ENCODE measurements around the gene FGD4.

The FGD4 gene

GRCh38 chr12:32567296-32567674 lies 167.9 kb downstream of the FGD4 start:
- TF ChIP-seq TEAD4 (IDR thresholded peaks at IDR 0.05) (no peak), CREB1 (IDR thresholded peaks at IDR 0.05; ENCODE audit: low read depth) (no peak), REST (IDR thresholded peaks at IDR 0.05; ENCODE audit: low read depth) (no peak), FOXM1 (IDR thresholded peaks at IDR 0.05; ENCODE audit: borderline replicate concordance, low read depth) (no peak), MAX (IDR thresholded peaks at IDR 0.05) (no peak)

GRCh38 chr12:32568228-32568627 lies 168.9 kb downstream of the FGD4 start:
- peak; percentile 55; the same call in 1 of the 2 replicates for TF ChIP-seq EP300 (IDR thresholded peaks at IDR 0.05; ENCODE audit: borderline replicate concordance)
- TF ChIP-seq CEBPB (IDR thresholded peaks at IDR 0.05) = no peak
- TF ChIP-seq TEAD4 (IDR thresholded peaks at IDR 0.05) = peak; percentile 55; the same call in 1 of the 2 replicates

GRCh38 chr12:32569259-32569658 lies 169.9 kb downstream of the FGD4 start:
- TF ChIP-seq NFIC (IDR thresholded peaks at IDR 0.05) (no peak), FOXM1 (IDR thresholded peaks at IDR 0.05; ENCODE audit: borderline replicate concordance, low read depth) (no peak)

- no peak for TF ChIP-seq NFIC (IDR thresholded peaks at IDR 0.05)
- TF ChIP-seq CEBPB (IDR thresholded peaks at IDR 0.05) = no peak
Observed at GRCh38 chr12:32574585-32574984, 175.2 kb downstream of the FGD4 start.

- no peak for TF ChIP-seq MAX (IDR thresholded peaks at IDR 0.05)
- no peak for TF ChIP-seq RAD21 (IDR thresholded peaks at IDR 0.05; ENCODE audit: low read depth)
- no peak for TF ChIP-seq CEBPB (IDR thresholded peaks at IDR 0.05)
- TF ChIP-seq REST (IDR thresholded peaks at IDR 0.05; ENCODE audit: low read depth) = no peak
- no peak for TF ChIP-seq EP300 (IDR thresholded peaks at IDR 0.05; ENCODE audit: borderline replicate concordance)
- TF ChIP-seq NFIC (IDR thresholded peaks at IDR 0.05) = no peak
- no peak for TF ChIP-seq ZBTB7A (IDR thresholded peaks at IDR 0.05; ENCODE audit: low read depth)
- no peak for TF ChIP-seq TEAD4 (IDR thresholded peaks at IDR 0.05)
- TF ChIP-seq USF1 (IDR thresholded peaks at IDR 0.05) = no peak
- TF ChIP-seq CREB1 (IDR thresholded peaks at IDR 0.05; ENCODE audit: low read depth) = no peak
- no peak for TF ChIP-seq EGR1 (IDR thresholded peaks at IDR 0.05)
- no peak for TF ChIP-seq TCF12 (IDR thresholded peaks at IDR 0.05; ENCODE audit: low read depth)
- no peak for TF ChIP-seq YY1 (IDR thresholded peaks at IDR 0.05; ENCODE audit: low read depth)
Observed at GRCh38 chr12:32577328-32577727, 178.0 kb downstream of the FGD4 start.

GRCh38 chr12:32583534-32583933 lies 184.2 kb downstream of the FGD4 start:
- TF ChIP-seq EGR1 (IDR thresholded peaks at IDR 0.05) (no peak), FOXM1 (IDR thresholded peaks at IDR 0.05; ENCODE audit: borderline replicate concordance, low read depth) (no peak), TCF12 (IDR thresholded peaks at IDR 0.05; ENCODE audit: low read depth) (no peak), YY1 (IDR thresholded peaks at IDR 0.05; ENCODE audit: low read depth) (no peak), TAF1 (IDR thresholded peaks at IDR 0.05; ENCODE audit: low read depth) (no peak), EP300 (IDR thresholded peaks at IDR 0.05; ENCODE audit: borderline replicate concordance) (no peak), NFIC (IDR thresholded peaks at IDR 0.05) (no peak), REST (IDR thresholded peaks at IDR 0.05; ENCODE audit: low read depth) (no peak), ZBTB7A (IDR thresholded peaks at IDR 0.05; ENCODE audit: low read depth) (no peak), USF1 (IDR thresholded peaks at IDR 0.05) (no peak), MAX (IDR thresholded peaks at IDR 0.05) (no peak), TEAD4 (IDR thresholded peaks at IDR 0.05) (no peak), CEBPB (IDR thresholded peaks at IDR 0.05) (no peak), CREB1 (IDR thresholded peaks at IDR 0.05; ENCODE audit: low read depth) (no peak), RAD21 (IDR thresholded peaks at IDR 0.05; ENCODE audit: low read depth) (no peak)
